GM12865 (cell line): ENCODE data around the gene DOK3.

Experiments used
- DNase-seq: peaks from one replicate; pipeline ENCODE4 v3.0.0; 2010; ENCODE audit warnings: low read depth
- H3K4me3 ChIP-seq: 2 replicates; pipeline ENCODE4 v1.5.1; 2011; ENCODE audit warnings: mild to moderate bottlenecking, low read depth, low read length, control low read depth
- CTCF ChIP-seq: IDR thresholded peaks from 2 replicates; pipeline ENCODE4 v1.5.1; 2011; ENCODE audit warnings: low read length, control low read depth, low read depth, inconsistent platforms; ENCODE audit not compliant: insufficient read depth; ENCODE audit errors: missing control alignments

Gene DOK3

GRCh38 chr5:177471610-177472356, 37.8 kb downstream of the DOK3 start:
- DNase-seq = no peak

GRCh38 chr5:177470759-177471536, 38.7 kb downstream of the DOK3 start:
- no peak for DNase-seq
- H3K4me3 ChIP-seq = no peak overlapping the region
- no peak for TF ChIP-seq CTCF

More at GRCh38 chr5:177471610-177472356, 37.8 kb downstream of the DOK3 start:
- TF ChIP-seq CTCF = no peak
- no peak overlapping the region for H3K4me3 ChIP-seq

GRCh38 chr5:177469750-177470525, 39.7 kb downstream of the DOK3 start:
- DNase-seq = no peak
- no peak overlapping the region for H3K4me3 ChIP-seq
- no peak for TF ChIP-seq CTCF

- no peak for DNase-seq
- H3K4me3 ChIP-seq = no peak overlapping the region
- TF ChIP-seq CTCF = no peak
Observed at GRCh38 chr5:177468685-177469628, 40.7 kb downstream of the DOK3 start.

- no peak for TF ChIP-seq CTCF
- DNase-seq = no peak
Observed at GRCh38 chr5:177468329-177468684, 41.3 kb downstream of the DOK3 start.

GRCh38 chr5:177467436-177467835, 42.2 kb downstream of the DOK3 start:
- DNase-seq = no peak
- TF ChIP-seq CTCF = no peak

More at GRCh38 chr5:177468329-177468684, 41.3 kb downstream of the DOK3 start:
- H3K4me3 ChIP-seq = no peak overlapping the region

More at GRCh38 chr5:177467436-177467835, 42.2 kb downstream of the DOK3 start:
- H3K4me3 ChIP-seq = no peak overlapping the region
